Measurements from ENCODE around the gene CST8.

GRCh38 chr20:23514848-23515247 lies 23.9 kb downstream of the CST8 start:
- TF ChIP-seq ZBTB33 (IDR thresholded peaks at IDR 0.05; ENCODE audit: borderline replicate concordance, low read depth) (no peak), CTCF (IDR thresholded peaks at IDR 0.05) (no peak), EZH2phosphoT487 (IDR thresholded peaks at IDR 0.05; ENCODE audit: borderline replicate concordance, low read depth) (no peak), TEAD4 (IDR thresholded peaks at IDR 0.05; ENCODE audit: borderline replicate concordance, insufficient read depth) (no peak), RAD21 (IDR thresholded peaks at IDR 0.05; ENCODE audit: low read length) (no peak), JUND (IDR thresholded peaks at IDR 0.05) (no peak), RCOR1 (IDR thresholded peaks at IDR 0.05; ENCODE audit: low read length) (no peak), TAF1 (IDR thresholded peaks at IDR 0.05; ENCODE audit: borderline replicate concordance, low read depth, low read length) (no peak), TCF12 (IDR thresholded peaks at IDR 0.05) (no peak), RXRA (IDR thresholded peaks at IDR 0.05; ENCODE audit: borderline replicate concordance, low read depth) (no peak), EP300 (IDR thresholded peaks at IDR 0.05; ENCODE audit: borderline replicate concordance in 1 of 2, low read depth in 1 of 2, low read length in 1 of 2) (no peak)

Measured in SK-N-SH (cell line).